ENCODE data around the gene ZNF536.
"Not testable (repeated sequence)": the region's sequence is repeated elsewhere in the genome, so short reads cannot be mapped to it uniquely, and the experiment has no call there.

ZNF536 gene

GRCh38 chr19:30419568-30420180 is 47.5 kb downstream of the ZNF536 start:
- no peak for DNase-seq (ENCODE audit: low read depth)

GRCh38 chr19:30420316-30420715 is 48.1 kb downstream of the ZNF536 start:
- DNase-seq (ENCODE audit: low read depth), result no peak

- no peak for DNase-seq (ENCODE audit: low read depth)
Observed at GRCh38 chr19:30420881-30421280, 48.7 kb downstream of the ZNF536 start.

- DNase-seq (ENCODE audit: low read depth), result no peak
Observed at GRCh38 chr19:30421571-30421970, 49.4 kb downstream of the ZNF536 start.

DNA sequence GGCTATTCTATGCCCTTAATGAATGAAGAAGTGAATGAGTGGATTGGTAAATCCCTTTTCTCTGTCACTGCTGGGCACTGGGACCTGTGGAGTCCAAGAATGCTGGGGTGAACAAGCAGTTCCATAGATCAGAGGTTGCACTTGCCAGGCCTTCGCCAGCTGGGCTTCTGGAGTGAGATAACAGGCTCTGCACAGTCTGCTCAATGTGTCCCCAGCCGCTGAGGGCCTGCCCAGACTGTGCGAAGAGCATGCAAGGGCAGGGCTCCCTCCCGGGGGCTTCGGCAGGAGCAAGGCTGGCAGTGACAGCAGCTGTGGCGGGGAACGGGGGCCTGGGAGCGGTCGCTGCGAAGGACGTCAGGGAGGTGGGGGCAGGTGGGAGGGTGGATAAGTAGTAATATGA is 51.3 kb downstream of the ZNF536 start:
- no peak for DNase-seq (ENCODE audit: low read depth)

DNA sequence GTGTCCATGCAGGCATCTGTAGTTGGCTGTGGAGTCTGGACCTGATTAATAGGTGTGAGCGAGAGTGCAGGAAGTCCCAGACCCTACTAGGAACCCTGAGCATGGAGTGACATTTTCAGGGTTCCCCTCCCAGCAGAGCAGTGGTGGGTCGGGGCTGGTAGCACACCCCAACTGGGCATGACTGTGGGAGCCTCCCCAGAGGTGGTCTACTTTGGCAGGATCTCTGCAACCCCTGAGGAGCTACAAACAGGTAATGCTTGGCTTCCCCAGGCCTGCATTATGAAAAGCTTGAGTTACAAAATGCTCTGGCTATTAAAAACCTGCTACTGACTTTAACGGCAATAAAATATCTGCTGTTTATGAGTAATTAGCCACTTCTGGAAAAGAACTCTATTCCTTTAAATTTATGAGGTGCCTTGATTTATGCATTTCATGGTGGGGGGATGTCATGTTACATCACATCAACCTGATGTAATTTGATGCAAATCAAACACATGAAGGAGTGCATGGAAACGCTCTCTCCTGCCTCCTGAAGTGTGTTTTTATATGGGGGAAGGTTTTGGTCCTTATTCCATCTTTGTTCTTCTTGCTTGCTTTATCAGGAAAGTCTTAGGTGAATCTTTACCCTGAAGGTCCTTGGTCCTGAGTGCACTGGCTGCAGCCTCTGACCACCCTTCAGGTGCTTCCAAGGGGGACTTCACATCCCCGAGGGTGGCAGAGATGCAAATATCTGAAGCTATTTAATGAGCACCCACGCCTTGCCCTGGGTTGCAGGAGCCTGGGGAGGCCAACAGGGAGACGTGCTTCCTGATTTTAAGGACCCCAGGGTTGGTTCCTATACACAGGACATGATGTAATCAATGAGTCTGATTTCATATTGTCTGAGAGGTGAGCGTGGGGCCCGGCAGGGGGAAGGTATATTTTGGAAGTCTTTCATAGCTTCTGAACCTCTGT is 54.0 kb downstream of the ZNF536 start:
- no peak for DNase-seq (ENCODE audit: low read depth)

GRCh38 chr19:30426864-30427263 is 54.7 kb downstream of the ZNF536 start:
- DNase-seq (ENCODE audit: low read depth), result no peak

GRCh38 chr19:30428092-30428680 is 56.0 kb downstream of the ZNF536 start:
- DNase-seq (ENCODE audit: low read depth), result no peak

DNA sequence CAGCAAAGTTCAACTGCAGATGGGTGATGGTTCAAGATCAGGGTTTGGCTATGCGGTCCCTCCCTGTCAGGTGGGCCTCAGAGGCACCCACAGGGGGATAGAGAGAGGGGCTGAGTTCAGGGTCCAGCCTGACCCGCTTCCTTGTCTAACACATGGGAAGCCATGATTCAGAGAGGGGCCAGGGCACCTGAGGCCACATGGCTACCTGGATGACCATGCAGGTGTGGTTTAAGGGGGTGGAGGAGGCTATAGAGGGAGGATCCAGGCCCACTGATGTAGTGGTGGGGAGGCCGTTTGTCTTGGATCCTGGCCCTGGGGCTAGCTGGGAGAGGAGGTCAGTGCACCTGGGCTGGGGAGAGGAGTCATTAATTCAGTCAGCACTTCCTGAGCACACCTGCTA is 56.7 kb downstream of the ZNF536 start:
- no peak for DNase-seq (ENCODE audit: low read depth)

- no peak for DNase-seq (ENCODE audit: low read depth)
Observed at GRCh38 chr19:30430206-30430734, 58.1 kb downstream of the ZNF536 start.

DNA sequence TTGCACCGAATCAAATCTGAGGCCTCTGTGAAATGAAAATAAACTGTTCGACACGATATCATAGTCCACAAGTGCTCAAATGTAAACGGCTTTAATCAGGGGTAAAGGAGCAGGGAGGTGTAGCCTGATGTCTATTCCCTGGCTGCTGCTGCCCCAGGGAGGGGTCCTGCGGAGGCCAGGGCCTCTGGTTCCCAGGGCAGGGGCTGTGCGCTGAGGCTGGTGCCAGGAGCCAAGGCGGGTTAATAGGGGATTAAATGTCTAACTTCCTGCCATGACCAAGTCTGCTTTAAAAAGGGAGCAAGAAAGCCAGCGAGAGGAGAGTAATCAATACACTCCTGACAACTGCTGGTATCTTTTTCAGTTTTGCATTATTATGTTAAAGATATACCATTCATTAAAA is 59.4 kb downstream of the ZNF536 start:
- no peak for DNase-seq (ENCODE audit: low read depth)

DNA sequence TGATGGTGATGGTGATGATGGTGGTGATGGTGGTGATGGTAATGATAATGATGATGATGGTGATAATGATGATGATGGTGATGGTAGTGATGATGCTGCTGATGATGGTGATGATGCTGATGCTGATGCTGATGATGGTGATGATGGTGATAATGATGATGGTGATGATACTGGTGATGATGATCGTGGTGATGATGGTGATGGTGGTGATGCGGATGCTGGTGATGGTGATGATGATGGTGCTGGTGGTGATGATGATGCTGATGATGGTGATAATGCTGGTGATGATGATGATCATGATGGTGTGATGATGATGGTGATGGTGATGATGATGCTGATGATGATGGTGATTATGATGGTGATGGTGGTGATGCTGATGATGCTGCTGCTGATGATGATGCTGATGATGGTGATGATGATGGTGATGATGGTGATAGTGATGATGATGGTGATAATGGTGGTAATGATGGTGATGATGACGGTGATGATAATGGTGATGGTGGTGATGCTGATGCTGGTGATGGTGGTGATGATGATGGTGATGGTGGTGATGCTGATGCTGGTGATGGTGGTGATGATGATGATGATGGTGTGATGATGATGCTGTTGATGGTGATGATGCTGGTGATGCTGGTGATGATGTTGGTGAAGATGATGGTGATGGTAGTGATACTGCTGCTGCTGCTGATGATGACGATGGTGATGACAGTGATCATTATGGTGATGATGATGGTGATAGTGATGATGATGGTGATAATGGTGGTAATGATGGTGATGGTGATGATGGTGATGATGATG is 62.8 kb downstream of the ZNF536 start:
- DNase-seq (ENCODE audit: low read depth), result no peak

DNA sequence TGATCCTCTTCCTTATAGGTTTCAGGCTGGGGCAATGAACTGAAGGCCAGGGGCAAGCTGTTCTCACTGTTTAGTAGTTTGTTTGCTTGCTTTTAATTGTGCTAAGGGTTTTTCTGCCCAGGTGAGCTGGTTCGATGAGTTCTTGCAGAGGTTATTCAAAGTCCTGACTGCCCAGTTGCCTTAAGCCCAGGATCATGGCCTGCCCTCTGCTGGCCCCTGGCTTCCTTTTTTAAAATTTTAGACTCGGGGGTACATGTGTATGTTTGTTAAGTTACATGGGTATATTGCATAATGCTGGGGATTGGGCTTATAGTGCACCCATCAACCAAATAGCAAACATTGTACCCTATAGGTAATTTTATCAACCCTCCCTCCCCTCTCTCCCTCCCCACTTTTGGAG is 65.7 kb downstream of the ZNF536 start:
- no peak for DNase-seq (ENCODE audit: low read depth)

DNA sequence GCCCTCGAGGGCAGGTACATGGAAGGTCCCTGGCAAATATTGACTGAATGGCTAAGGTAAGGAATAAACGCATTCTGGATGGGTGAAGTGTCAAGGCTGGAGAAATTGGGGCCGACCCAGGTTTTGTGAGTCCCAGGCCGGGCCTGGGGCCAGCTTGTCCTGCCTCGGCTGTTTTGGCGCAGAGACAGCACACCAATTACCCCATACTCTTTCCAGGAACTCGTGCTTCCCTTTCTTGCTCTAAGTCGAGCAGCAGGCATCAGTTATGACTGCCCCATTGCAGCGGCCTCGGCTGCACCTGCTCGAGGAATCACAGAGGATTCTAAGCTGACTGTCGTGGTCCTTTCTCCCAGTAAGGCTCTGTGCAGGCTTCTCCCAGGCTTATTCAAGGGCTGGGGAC is 67.1 kb downstream of the ZNF536 start:
- no peak for DNase-seq (ENCODE audit: low read depth)

- DNase-seq (ENCODE audit: low read depth), result no peak
Observed at GRCh38 chr19:30441011-30441410, 68.8 kb downstream of the ZNF536 start.

DNA sequence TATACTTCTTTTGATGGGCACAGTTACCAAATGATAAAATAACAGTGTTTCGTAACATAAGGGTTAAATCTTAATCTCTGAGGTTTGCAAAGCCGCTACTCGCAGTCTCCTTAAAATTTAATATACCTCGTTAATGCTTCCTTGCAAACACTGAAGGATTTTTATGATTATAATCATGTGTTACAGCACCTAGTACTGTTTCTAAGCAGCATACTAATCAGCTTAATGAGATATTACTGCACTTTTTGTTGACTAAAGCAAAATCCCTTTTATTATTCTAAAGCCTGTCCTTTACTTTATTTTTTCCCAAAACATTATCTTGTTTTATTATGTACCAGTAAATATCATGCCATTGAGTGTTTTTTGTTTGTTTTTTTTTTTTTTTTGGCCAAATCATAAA is 70.5 kb downstream of the ZNF536 start:
- DNase-seq (ENCODE audit: low read depth), result no peak

DNA sequence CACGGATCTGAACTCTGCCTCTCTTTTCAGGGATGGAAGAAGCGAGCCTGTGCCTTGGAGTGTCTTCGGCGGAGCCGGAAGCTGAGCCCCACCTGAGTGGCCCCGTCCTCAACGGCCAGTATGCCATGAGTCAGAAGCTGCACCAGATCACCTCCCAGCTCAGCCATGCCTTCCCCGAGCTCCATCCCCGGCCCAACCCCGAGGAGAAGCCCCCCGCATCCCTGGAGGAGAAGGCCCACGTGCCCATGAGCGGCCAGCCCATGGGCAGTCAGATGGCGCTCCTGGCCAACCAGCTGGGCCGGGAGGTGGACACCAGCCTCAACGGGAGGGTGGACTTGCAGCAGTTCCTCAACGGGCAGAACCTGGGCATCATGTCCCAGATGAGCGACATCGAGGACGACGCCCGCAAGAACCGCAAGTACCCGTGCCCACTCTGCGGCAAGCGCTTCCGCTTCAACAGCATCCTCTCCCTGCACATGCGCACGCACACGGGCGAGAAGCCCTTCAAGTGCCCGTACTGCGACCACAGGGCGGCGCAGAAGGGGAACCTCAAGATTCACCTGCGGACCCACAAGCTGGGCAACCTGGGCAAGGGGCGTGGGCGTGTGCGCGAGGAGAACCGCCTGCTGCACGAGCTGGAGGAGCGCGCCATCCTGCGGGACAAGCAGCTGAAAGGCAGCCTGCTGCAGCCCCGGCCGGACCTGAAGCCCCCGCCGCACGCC is 71.5 kb downstream of the ZNF536 start:
- no peak for DNase-seq (ENCODE audit: low read depth)

DNA sequence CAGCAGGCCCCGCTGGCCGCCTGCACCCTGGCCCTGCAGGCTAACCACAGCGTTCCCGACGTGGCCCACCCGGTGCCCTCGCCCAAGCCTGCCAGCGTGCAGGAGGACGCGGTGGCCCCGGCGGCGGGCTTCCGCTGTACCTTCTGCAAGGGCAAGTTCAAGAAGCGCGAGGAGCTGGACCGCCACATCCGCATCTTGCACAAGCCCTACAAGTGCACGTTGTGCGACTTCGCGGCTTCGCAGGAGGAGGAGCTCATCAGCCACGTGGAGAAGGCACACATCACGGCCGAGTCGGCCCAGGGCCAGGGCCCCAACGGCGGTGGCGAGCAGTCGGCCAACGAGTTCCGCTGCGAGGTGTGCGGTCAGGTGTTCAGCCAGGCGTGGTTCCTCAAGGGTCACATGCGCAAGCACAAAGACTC is 72.1 kb downstream of the ZNF536 start:
- DNase-seq (ENCODE audit: low read depth), result no peak

DNA sequence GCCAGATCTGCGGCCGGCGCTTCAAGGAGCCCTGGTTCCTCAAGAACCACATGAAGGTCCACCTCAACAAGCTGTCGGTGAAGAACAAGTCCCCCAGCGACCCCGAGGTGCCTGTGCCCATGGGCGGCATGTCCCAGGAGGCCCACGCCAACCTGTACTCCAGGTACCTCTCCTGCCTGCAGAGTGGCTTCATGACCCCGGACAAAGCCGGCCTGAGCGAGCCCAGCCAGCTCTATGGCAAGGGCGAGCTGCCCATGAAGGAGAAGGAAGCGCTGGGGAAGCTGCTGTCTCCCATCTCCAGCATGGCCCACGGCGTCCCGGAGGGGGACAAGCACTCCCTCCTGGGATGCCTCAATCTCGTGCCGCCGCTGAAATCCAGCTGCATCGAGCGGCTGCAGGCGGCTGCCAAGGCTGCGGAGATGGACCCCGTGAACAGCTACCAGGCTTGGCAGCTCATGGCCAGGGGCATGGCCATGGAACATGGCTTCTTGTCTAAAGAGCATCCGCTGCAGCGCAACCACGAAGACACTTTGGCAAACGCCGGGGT is 72.6 kb downstream of the ZNF536 start:
- DNase-seq (ENCODE audit: low read depth), result no peak

- no peak for DNase-seq (ENCODE audit: low read depth)
Observed at GRCh38 chr19:30445385-30445784, 73.2 kb downstream of the ZNF536 start.

DNA sequence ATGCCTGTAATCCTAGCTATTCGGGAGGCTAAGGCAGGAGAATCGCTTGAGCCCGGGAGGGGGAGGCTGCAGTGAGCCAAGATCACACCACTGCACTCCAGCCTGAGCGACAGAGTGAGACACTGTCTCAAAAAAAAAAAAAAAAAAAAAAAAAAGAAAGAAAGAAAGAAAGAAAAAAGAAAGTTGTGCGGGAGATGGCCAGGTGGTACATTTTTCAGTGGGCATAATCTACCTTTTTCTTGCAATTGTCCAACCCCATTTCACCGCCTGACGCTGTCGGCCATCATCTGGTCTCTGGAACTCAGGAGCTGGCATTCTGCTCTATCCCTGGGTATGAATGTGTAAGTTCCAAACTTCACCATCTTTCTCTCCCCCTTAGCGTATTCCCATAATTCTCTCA is 73.9 kb downstream of the ZNF536 start:
- DNase-seq (ENCODE audit: low read depth), result not testable (repeated sequence)

Measured in stimulated activated CD8-positive, alpha-beta memory T cell treated with anti-CD3 and anti-CD28 coated beads, Interleukin-15, amount 100 ng/mL, for 24 hours (primary cell).